ENCODE measurements around the gene AP1S1.

AP1S1 gene

DNA sequence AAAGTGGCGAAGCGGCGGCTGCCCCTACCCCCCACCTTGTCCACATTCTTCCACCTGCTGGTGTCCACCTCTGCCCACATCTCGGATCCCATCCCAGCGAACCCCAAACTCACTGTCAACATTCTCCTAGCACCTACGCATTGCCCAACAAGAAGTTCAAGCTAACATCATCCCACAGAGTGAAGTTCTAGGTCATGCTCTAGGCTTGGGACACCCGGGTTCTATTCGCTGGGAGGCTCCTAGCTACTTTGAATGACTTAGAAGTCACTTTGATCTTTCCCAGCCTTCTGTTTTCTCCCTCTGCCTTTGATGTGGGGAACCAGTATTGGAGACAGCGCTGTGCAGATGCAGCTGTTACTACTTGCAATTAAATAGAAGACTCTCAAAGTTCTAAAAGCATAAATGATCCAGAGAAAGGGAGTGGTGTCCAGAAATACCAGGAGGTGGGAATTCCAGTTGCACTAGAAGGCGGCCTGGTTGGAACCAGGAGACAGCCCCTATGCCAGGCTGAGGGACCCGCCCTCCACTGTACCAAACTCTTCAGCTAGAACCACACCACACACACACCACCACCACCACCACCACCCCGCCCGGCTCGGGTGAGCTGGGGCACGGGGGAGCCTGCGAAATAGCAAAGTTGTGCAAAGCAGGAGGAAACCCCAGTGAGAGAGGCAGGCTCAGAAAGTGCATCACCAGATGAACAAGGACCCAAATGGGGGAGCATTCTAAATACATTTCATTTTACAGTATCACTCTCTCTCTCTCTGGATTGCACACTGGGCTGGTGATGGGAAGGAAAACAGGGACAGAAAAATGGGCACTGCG lies 16.6 kb downstream of the AP1S1 start:
- H3K9ac ChIP-seq, result 0 out of 2 replicates have a peak overlapping the region, but pooled peaks have one; percentile 10
- H3K36me3 ChIP-seq, result no peaks in the 10 kb centered on the region
- peaks cover 24% of the 10 kb centered on the region for H3K9me3 ChIP-seq
- peaks cover 90% of the 10 kb centered on the region for H3K4me1 ChIP-seq
- H3K4me2 ChIP-seq, result peak overlapping the region; percentile 96
- H3K27ac ChIP-seq, result peak overlapping the region; percentile 50; the same call in 1 of the 2 replicates
- peak overlapping the region; percentile 55 for H3K4me3 ChIP-seq
- no peak for TF ChIP-seq Cebpa-rat (IDR thresholded peaks at IDR 0.05)
- peaks cover 43% of the 10 kb centered on the region for H4K20me1 ChIP-seq
- peaks cover 99% of the 10 kb centered on the region for H3K27me3 ChIP-seq

DNA sequence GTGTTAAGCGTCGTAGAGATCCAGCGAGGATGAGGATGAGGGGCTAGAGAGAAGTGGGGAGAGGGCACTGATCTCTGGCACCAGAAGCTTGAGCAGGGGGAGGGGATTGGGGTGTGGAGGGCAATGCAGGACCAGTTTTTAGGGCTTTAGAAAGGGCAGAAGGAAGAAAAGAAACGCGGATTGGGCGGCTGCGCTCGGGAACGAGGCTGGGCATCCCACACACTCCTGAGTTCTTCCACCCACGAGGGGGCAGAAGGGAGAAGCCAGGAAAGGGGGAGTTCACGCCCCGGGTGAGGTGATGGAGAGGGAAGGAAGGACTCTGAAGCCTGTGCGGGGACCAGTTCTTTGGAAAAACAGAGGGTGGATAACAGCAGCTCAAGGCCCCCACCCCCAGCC lies 17.2 kb downstream of the AP1S1 start:
- H3K9ac ChIP-seq, result 0 out of 2 replicates have a peak overlapping the region, but pooled peaks have one; percentile 10
- peaks cover 24% of the 10 kb centered on the region for H3K9me3 ChIP-seq
- H4K20me1 ChIP-seq, result peaks cover 39% of the 10 kb centered on the region
- peaks cover 99% of the 10 kb centered on the region for H3K27me3 ChIP-seq
- no peak for TF ChIP-seq Cebpa-rat (IDR thresholded peaks at IDR 0.05)
- peaks cover 90% of the 10 kb centered on the region for H3K4me1 ChIP-seq
- H3K36me3 ChIP-seq, result no peaks in the 10 kb centered on the region
- H3K4me2 ChIP-seq, result peak overlapping the region; percentile 96
- peak overlapping the region; percentile 55 for H3K4me3 ChIP-seq
- H3K27ac ChIP-seq, result peak overlapping the region; percentile 50

DNA sequence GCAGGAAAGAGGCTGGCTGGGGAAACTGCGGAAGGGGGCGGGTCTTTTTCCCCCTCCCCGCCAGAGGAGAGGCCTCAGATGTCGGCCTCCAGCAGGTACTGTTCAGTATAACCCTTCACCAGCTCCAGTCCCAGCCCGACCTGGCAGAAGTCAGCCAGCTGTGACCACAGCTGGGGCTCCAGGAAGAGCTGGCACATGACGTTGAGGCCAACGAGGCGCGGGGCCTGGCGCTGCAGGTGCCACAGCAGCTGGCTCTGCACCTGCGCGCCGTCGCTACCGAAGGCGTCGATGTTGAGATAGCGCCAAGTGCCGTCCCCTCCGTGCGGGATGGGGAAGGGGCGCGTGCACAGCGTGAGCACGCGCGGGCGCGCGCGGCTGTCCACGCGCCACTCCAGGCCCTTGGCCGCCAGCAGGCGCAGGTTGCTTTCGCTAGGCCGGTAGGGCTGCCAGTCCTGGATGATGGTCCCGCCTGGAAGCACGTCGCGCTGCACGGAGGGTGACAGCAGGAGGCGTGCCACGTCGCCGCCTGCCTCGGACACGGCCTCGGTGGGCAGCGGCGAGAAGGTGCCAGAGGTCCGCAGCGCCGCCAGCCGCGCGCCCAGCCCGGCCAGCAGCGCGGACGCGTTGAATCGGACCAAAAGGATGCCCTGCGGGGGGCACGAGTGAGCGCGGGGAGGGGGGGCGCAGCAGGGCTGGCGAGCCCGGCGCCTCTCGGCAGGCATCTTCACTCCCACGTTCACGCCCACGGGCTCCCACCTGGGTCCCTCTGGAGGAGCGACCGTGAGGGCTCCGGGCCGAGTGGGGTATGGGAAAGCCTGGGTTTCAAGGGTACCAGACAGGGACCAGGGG lies 18.0 kb downstream of the AP1S1 start:
- peaks cover 92% of the 10 kb centered on the region for H3K4me1 ChIP-seq
- H3K9me3 ChIP-seq, result peaks cover 24% of the 10 kb centered on the region
- H3K27me3 ChIP-seq, result peaks cover 100% of the 10 kb centered on the region
- H4K20me1 ChIP-seq, result peaks cover 35% of the 10 kb centered on the region
- H3K4me3 ChIP-seq, result peak overlapping the region; percentile 55
- TF ChIP-seq Cebpa-rat (IDR thresholded peaks at IDR 0.05), result no peak
- no peak overlapping the region for H3K9ac ChIP-seq
- H3K27ac ChIP-seq, result peak overlapping the region; percentile 50
- H3K4me2 ChIP-seq, result peak overlapping the region; percentile 96
- no peaks in the 10 kb centered on the region for H3K36me3 ChIP-seq

DNA sequence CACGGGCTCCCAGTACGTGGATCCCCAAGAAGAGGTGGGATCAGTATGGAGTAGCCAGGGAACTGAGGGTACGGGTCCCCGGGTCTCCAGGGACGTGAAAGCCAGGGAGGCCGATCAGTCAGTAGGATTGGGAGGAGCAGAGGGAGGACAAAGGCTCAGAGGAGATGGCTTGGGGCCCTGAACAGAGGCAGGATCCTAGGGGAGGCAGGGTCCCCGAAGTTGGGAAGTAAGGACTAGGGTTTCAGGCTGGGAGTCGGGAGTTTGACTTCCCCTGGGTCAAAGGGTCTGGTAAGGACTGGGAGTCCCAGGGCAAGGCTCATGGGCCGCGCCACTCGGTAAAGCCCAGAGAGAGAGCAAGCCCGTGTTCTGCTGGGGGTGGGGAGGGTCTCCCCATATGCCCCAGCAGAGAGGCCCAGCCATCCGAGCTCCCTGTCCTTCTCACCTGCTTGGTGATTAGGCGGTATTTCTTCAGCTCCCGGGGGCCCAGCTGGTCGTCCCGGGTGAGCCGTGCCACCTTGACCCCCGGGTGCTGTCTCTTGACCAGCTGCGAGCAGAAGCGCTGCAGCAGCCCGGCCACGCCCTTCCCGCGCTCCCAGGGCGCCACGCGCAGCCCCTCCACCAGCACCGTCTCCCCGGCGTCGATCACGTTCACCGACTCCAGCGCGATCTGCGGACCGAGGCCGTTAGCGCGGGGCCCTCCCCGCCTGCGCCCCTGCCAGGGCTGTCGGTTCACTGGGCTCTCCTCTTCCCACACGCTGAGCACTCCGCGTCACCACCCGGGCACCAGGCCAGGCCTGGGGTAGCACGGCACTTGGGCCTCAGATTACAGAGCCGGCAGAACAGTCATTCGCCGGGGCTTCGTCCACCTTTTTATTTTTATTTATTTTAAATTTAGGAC lies 18.8 kb downstream of the AP1S1 start:
- Histone ChIP-seq H3K27ac (peak overlapping the region; percentile 44; the same call in 1 of the 2 replicates), H3K9me3 (peaks cover 24% of the 10 kb centered on the region), H3K9ac (no peak overlapping the region), H3K36me3 (no peaks in the 10 kb centered on the region), H3K4me3 (peak overlapping the region; percentile 55), H3K4me1 (peaks cover 84% of the 10 kb centered on the region), H3K27me3 (peaks cover 100% of the 10 kb centered on the region), H3K4me2 (peak overlapping the region; percentile 96), H4K20me1 (peaks cover 26% of the 10 kb centered on the region)
- TF ChIP-seq Cebpa-rat (IDR thresholded peaks at IDR 0.05), result no peak

DNA sequence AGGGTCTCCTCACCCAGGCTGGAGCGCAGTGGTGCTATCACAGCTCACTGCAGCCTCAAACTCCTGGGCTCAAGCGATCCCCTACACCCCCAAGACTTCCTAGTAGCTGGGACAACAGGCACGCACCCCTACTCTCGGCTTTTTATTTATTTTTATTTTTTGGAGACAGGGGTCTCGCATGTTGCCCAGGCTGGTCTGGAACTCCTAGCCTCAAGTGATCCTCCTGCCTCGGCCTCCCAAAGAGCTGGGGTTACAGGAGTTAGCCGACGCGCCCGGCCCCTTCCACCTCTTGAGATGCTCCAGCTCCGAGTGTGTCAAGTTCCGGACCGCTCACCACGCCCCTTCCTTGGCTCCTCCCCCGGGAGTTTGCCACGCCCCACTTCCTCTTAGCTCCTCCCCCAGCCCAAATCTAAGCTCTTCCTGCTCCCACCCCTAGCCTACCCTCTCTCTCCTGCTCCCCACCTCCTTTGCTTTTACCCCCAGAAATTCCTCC lies 19.5 kb downstream of the AP1S1 start:
- H3K9ac ChIP-seq, result no peak overlapping the region
- H4K20me1 ChIP-seq, result peaks cover 19% of the 10 kb centered on the region

DNA sequence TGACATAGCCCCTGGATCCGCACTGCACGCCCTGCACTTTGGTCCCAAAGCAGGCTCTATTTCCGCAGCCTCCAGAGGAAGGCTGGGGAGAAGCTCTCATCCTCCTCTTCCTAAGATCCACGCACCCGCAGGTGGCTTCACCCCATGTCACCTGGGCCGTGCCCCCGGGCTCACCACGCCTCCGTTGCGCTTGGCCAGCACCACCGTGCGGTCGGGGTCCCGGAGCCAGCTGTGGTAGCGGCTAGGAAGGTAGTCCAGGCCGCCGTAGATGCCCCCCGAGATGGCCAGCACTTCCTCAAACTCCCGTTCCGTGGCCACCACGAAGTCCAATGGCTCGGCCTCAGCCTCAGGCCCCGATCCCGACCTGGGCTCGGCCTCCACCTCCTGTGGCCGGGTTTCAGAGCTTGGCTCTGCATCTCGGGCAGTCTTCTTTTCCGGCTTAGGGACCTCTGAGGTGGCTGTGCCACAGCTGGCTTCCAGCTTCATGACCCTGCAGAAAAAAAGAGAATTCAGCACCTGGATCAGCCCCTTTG lies 20.1 kb downstream of the AP1S1 start:
- peak overlapping the region; percentile 96 for H3K4me2 ChIP-seq
- no peak for TF ChIP-seq Cebpa-rat (IDR thresholded peaks at IDR 0.05)
- peaks cover 24% of the 10 kb centered on the region for H3K9me3 ChIP-seq
- H4K20me1 ChIP-seq, result peaks cover 15% of the 10 kb centered on the region
- H3K4me3 ChIP-seq, result peak overlapping the region; percentile 55
- peaks cover 100% of the 10 kb centered on the region for H3K27me3 ChIP-seq
- no peak overlapping the region for H3K27ac ChIP-seq
- peaks cover 80% of the 10 kb centered on the region for H3K4me1 ChIP-seq
- H3K36me3 ChIP-seq, result no peaks in the 10 kb centered on the region
- no peak overlapping the region for H3K9ac ChIP-seq

More for the DNA sequence above, 19.5 kb downstream of the AP1S1 start:
- TF ChIP-seq Cebpa-rat (IDR thresholded peaks at IDR 0.05), result no peak
- peak overlapping the region; percentile 96 for H3K4me2 ChIP-seq
- peaks cover 24% of the 10 kb centered on the region for H3K9me3 ChIP-seq
- H3K36me3 ChIP-seq, result no peaks in the 10 kb centered on the region
- no peak overlapping the region for H3K27ac ChIP-seq
- peaks cover 100% of the 10 kb centered on the region for H3K27me3 ChIP-seq
- H3K4me3 ChIP-seq, result peak overlapping the region; percentile 55
- H3K4me1 ChIP-seq, result peaks cover 85% of the 10 kb centered on the region

DNA sequence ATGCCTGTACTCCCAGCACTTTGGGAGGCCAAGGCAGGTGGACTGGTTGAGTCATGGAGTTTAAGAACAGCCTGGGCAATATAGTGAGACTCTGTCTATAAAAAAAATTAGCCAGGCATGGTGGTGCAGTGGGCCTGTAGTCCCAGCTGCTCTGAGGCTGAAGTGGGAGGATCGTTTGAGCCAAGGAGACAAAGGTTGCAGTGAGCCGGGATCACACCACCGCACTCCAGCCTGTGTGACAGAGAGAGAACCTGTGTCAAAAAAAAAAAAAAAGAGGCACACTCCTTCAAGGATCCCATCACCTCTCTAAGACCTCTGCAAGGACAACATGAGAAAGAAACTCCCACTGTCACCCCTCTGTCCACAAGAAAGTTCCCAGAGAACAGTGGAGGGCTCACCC lies 21.4 kb downstream of the AP1S1 start:
- Histone ChIP-seq H3K36me3 (no peaks in the 10 kb centered on the region), H3K9me3 (peaks cover 24% of the 10 kb centered on the region), H4K20me1 (peaks cover 5% of the 10 kb centered on the region; the same call in 1 of the 2 replicates), H3K4me3 (no peak overlapping the region), H3K27me3 (peaks cover 100% of the 10 kb centered on the region), H3K4me2 (0 out of 2 replicates have a peak overlapping the region, but pooled peaks have one; percentile 28), H3K27ac (no peak overlapping the region), H3K9ac (no peak overlapping the region), H3K4me1 (peaks cover 79% of the 10 kb centered on the region)
- no peak for TF ChIP-seq Cebpa-rat (IDR thresholded peaks at IDR 0.05)

DNA sequence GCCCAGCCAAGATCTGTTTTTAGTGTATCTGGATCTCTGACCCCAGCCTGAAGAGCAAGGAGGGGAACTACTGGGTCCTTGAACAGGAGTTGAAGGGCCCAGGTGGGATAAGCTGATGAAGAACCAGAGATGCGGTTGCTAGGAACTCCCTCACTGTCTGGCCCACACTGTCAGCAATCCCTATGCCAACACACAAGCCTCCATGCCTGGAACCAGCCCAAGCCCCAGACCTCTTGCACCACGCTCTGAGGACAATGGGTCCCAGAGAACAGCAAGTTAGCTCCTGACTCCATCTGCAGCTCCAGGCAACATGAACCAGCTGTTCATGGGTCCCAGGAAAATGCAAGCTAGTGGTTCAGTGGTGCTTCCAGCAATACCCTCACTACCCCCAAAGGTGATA lies 23.4 kb downstream of the AP1S1 start:
- no peak overlapping the region for H3K4me2 ChIP-seq
- H3K4me3 ChIP-seq, result no peak overlapping the region
- H3K4me1 ChIP-seq, result peaks cover 59% of the 10 kb centered on the region
- H3K27me3 ChIP-seq, result peaks cover 100% of the 10 kb centered on the region
- H4K20me1 ChIP-seq, result no peaks in the 10 kb centered on the region
- peaks cover 19% of the 10 kb centered on the region for H3K9me3 ChIP-seq
- no peak for TF ChIP-seq Cebpa-rat (IDR thresholded peaks at IDR 0.05)
- H3K27ac ChIP-seq, result no peak overlapping the region
- H3K36me3 ChIP-seq, result no peaks in the 10 kb centered on the region
- H3K9ac ChIP-seq, result no peak overlapping the region
